ENCODE measurements around the gene RHOB. TPM values are rescaled to one million over a fixed set of nuclear protein-coding genes. Genes with fewer than 3 reads are reported as not detected.

RHOB gene
- polyA plus RNA-seq, 1 of the 3 experiments (the other 2 are of a cell fraction): 50.3 TPM

DNA sequence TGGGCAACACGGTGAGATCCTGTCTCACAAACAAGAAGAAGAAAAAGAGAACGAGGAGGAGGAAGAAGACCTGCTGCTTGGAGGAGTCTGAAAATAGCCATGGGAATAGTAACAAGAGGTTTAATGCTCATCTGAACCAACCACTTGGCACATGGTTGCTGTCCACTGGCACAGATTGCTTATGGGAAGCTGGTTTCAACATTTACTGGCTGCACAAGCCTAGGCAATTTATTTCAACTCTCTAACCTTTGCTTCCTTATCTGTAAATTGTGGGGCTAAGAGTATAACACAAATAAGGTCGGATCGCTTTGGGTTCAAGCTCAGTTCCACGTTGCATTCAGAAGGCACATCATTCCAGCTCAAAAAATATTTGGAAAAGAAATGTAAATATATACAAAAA, 14.2 kb upstream of the RHOB start:
- WGBS (ENCODE audit: low lambda C conversion rate): 70% methylated on average over 5 of the region's 5 CpGs
- H3K9ac ChIP-seq: no peak overlapping the region
- ChIA-PET POLR2A (no interaction called here), CTCF (interaction anchor here (0.8 to 18.3 kb wide), 8 partner anchors 8 to 218 kb away, joined by 3 to 243 read pairs (median 16); partner anchors contain the start of gene HS1BP3)
- H3K79me2 ChIP-seq (ENCODE audit: insufficient read depth): no peaks in the 10 kb centered on the region
- no peaks in the 10 kb centered on the region for H3K9me3 ChIP-seq
- no peak for DNase-seq
- no peak overlapping the region for H3K4me2 ChIP-seq
- peaks cover 15% of the 10 kb centered on the region; the same call in 1 of the 2 replicates for H3K27me3 ChIP-seq (ENCODE audit: insufficient read depth)
- H4K20me1 ChIP-seq (ENCODE audit: insufficient read depth): no peaks in the 10 kb centered on the region
- H3K9me2 ChIP-seq: no peaks in the 10 kb centered on the region
- H3K4me3 ChIP-seq (ENCODE audit: low read depth in 2 of 2, low read length in 1 of 2): no peak overlapping the region
- H3F3A ChIP-seq (replicated peaks; ENCODE audit: insufficient read depth): no peaks in the 10 kb centered on the region
- H3K36me3 ChIP-seq (replicated peaks in 1 of 2; ENCODE audit: control insufficient read depth in 1 of 2, insufficient read depth in 2 of 2, low read length in 1 of 2): no peaks in the 10 kb centered on the region
- no peak overlapping the region for H3K27ac ChIP-seq (ENCODE audit: low read depth in 2 of 2, low read length in 1 of 2)
- TF ChIP-seq, protein P1, sequence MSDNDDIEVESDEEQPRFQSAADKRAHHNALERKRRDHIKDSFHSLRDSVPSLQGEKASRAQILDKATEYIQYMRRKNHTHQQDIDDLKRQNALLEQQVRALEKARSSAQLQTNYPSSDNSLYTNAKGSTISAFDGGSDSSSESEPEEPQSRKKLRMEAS (IDR thresholded peaks at IDR 0.05; ENCODE audit: low read depth): no peak
- TF ChIP-seq RFX5 (IDR thresholded peaks at IDR 0.05; ENCODE audit: low read length): no peak
- no peak for TF ChIP-seq EP300 (IDR thresholded peaks at IDR 0.05; ENCODE audit: borderline replicate concordance in 1 of 2, low read depth in 1 of 2, low read length in 1 of 2)
- TF ChIP-seq, protein P2, sequence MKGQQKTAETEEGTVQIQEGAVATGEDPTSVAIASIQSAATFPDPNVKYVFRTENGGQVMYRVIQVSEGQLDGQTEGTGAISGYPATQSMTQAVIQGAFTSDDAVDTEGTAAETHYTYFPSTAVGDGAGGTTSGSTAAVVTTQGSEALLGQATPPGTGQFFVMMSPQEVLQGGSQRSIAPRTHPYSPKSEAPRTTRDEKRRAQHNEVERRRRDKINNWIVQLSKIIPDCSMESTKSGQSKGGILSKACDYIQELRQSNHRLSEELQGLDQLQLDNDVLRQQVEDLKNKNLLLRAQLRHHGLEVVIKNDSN (IDR thresholded peaks at IDR 0.05; ENCODE audit: borderline replicate concordance, low read depth): no peak
- H2AFZ ChIP-seq (ENCODE audit: low read depth): no peak overlapping the region
- no peaks in the 10 kb centered on the region for H3K4me1 ChIP-seq (ENCODE audit: control insufficient read depth in 1 of 2, insufficient read depth in 2 of 2, low read depth in 1 of 2, low read length in 1 of 2)

DNA sequence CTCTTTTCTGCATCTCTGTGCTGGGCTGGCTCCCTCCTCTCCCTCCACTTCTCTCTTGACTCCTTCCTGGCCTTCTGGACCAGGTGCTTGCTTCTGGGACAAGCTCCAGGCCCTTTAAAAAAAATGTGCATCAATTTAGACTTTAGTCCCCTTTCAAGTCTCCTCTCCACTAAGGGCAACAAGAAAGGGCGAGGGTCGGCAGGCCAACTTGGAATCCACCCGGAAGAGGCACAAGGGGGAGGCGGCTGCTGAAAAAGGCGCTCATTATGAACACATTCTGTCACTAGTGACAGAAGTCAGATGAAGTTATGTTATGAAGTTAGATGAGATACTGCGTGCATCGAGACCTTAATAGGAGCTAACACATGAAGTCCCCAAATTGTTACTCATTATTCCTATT, 13.6 kb upstream of the RHOB start:
- 94% methylated on average over 7 of the region's 7 CpGs for WGBS (ENCODE audit: low lambda C conversion rate)
- Histone ChIP-seq H3K27ac (ENCODE audit: low read depth in 2 of 2, low read length in 1 of 2) (no peak overlapping the region), H3K9me3 (no peaks in the 10 kb centered on the region), H3K36me3 (replicated peaks in 1 of 2; ENCODE audit: control insufficient read depth in 1 of 2, insufficient read depth in 2 of 2, low read length in 1 of 2) (no peaks in the 10 kb centered on the region), H3F3A (replicated peaks; ENCODE audit: insufficient read depth) (no peaks in the 10 kb centered on the region), H3K4me1 (ENCODE audit: control insufficient read depth in 1 of 2, insufficient read depth in 2 of 2, low read depth in 1 of 2, low read length in 1 of 2) (no peaks in the 10 kb centered on the region), H3K4me3 (ENCODE audit: low read depth in 2 of 2, low read length in 1 of 2) (no peak overlapping the region), H2AFZ (ENCODE audit: low read depth) (no peak overlapping the region), H3K27me3 (ENCODE audit: insufficient read depth) (peaks cover 15% of the 10 kb centered on the region; the same call in 1 of the 2 replicates), H4K20me1 (ENCODE audit: insufficient read depth) (no peaks in the 10 kb centered on the region), H3K4me2 (no peak overlapping the region), H3K9ac (no peak overlapping the region), H3K9me2 (no peaks in the 10 kb centered on the region), H3K79me2 (ENCODE audit: insufficient read depth) (no peaks in the 10 kb centered on the region)
- ChIA-PET CTCF (interaction anchor here (0.7 to 18.3 kb wide), 9 partner anchors 8 to 218 kb away, joined by 3 to 243 read pairs (median 12); partner anchors contain the start of gene HS1BP3), POLR2A (no interaction called here)
- DNase-seq: no peak
- TF ChIP-seq NFIC (IDR thresholded peaks at IDR 0.05; ENCODE audit: borderline replicate concordance): no peak
- TF ChIP-seq, protein P3, sequence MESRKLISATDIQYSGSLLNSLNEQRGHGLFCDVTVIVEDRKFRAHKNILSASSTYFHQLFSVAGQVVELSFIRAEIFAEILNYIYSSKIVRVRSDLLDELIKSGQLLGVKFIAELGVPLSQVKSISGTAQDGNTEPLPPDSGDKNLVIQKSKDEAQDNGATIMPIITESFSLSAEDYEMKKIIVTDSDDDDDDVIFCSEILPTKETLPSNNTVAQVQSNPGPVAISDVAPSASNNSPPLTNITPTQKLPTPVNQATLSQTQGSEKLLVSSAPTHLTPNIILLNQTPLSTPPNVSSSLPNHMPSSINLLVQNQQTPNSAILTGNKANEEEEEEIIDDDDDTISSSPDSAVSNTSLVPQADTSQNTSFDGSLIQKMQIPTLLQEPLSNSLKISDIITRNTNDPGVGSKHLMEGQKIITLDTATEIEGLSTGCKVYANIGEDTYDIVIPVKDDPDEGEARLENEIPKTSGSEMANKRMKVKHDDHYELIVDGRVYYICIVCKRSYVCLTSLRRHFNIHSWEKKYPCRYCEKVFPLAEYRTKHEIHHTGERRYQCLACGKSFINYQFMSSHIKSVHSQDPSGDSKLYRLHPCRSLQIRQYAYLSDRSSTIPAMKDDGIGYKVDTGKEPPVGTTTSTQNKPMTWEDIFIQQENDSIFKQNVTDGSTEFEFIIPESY (IDR thresholded peaks at IDR 0.05; ENCODE audit: borderline replicate concordance, low read depth): no peak
- TF ChIP-seq RXRA (IDR thresholded peaks at IDR 0.05; ENCODE audit: borderline replicate concordance, low read depth): no peak
- TF ChIP-seq, protein P4, sequence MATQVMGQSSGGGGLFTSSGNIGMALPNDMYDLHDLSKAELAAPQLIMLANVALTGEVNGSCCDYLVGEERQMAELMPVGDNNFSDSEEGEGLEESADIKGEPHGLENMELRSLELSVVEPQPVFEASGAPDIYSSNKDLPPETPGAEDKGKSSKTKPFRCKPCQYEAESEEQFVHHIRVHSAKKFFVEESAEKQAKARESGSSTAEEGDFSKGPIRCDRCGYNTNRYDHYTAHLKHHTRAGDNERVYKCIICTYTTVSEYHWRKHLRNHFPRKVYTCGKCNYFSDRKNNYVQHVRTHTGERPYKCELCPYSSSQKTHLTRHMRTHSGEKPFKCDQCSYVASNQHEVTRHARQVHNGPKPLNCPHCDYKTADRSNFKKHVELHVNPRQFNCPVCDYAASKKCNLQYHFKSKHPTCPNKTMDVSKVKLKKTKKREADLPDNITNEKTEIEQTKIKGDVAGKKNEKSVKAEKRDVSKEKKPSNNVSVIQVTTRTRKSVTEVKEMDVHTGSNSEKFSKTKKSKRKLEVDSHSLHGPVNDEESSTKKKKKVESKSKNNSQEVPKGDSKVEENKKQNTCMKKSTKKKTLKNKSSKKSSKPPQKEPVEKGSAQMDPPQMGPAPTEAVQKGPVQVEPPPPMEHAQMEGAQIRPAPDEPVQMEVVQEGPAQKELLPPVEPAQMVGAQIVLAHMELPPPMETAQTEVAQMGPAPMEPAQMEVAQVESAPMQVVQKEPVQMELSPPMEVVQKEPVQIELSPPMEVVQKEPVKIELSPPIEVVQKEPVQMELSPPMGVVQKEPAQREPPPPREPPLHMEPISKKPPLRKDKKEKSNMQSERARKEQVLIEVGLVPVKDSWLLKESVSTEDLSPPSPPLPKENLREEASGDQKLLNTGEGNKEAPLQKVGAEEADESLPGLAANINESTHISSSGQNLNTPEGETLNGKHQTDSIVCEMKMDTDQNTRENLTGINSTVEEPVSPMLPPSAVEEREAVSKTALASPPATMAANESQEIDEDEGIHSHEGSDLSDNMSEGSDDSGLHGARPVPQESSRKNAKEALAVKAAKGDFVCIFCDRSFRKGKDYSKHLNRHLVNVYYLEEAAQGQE (IDR thresholded peaks at IDR 0.05; ENCODE audit: low read depth, low read length): no peak
- no peak for TF ChIP-seq SMC3 (IDR thresholded peaks at IDR 0.05; ENCODE audit: low read depth, low read length)
- TF ChIP-seq, protein P5, sequence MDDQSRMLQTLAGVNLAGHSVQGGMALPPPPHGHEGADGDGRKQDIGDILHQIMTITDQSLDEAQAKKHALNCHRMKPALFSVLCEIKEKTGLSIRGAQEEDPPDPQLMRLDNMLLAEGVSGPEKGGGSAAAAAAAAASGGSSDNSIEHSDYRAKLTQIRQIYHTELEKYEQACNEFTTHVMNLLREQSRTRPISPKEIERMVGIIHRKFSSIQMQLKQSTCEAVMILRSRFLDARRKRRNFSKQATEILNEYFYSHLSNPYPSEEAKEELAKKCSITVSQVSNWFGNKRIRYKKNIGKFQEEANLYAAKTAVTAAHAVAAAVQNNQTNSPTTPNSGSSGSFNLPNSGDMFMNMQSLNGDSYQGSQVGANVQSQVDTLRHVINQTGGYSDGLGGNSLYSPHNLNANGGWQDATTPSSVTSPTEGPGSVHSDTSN (IDR thresholded peaks at IDR 0.05): no peak
- no peak for TF ChIP-seq CHD2 (IDR thresholded peaks at IDR 0.05; ENCODE audit: low read length, partially characterized antibody)
- no peak for TF ChIP-seq EP300 (IDR thresholded peaks at IDR 0.05; ENCODE audit: borderline replicate concordance in 1 of 2, low read depth in 1 of 2, low read length in 1 of 2)
- no peak for TF ChIP-seq POLR2AphosphoS5 (IDR thresholded peaks at IDR 0.05; ENCODE audit: low read depth, low read length)
- TF ChIP-seq, protein P1 (IDR thresholded peaks at IDR 0.05; ENCODE audit: low read depth): no peak
- TF ChIP-seq FOXJ3 (CRISPR knock-in tag; IDR thresholded peaks at IDR 0.05): no peak
- TF ChIP-seq MEF2A (IDR thresholded peaks at IDR 0.05; ENCODE audit: borderline replicate concordance, low read depth): no peak

Data from SK-N-SH (cell line).